ENCODE measurements around the gene CLOCK. TPM values are rescaled to one million over a fixed set of nuclear protein-coding genes. Genes with fewer than 3 reads are reported as not detected.

Gene CLOCK
- total RNA-seq, 1 experiment from 2014 or later = 14.9 TPM

GRCh38 chr4:55530167-55530566, 16.5 kb downstream of the CLOCK start:
- intact Hi-C loops (cut with micrococcal nuclease; ENCODE audit: unreplicated experiment) = no loop called here
- no peak for DNase-seq (ENCODE audit: low spot score)
- BruUV-seq (replicated peaks) = no TSS peak

DNA sequence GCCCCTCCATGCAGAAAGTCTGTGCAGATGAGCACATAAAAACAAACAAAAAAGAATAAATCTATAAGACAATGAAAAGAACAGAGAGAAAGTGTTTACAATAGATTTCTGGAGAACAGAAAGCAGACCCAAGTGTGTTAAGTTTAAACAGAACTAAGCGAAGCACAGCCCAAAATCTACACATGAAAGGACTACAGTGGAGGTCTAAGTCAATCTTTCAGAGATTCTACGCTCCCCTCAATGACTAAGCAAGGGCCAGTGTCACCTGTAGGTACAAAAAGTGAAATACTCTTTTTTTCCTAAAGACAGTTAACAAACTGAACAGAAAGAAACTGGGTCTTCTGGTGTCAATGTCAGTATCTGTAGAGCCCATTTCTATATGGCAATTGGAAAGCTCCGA, 18.2 kb downstream of the CLOCK start:
- ChIA-PET CTCF (no interaction called here), POLR2A (ENCODE audit: low non-redundant PET) (no interaction called here)
- Histone ChIP-seq H3K9me3 (ENCODE audit: low read depth, low read length, poor library complexity, severe bottlenecking) (no peaks in the 10 kb centered on the region), H3K36me3 (ENCODE audit: insufficient read depth, low read length, poor library complexity, severe bottlenecking) (no peaks in the 10 kb centered on the region), H3K4me3 (ENCODE audit: low read depth, low read length, poor library complexity, severe bottlenecking) (no peak overlapping the region), H3K4me1 (ENCODE audit: insufficient read depth, low read length, poor library complexity, severe bottlenecking) (no peaks in the 10 kb centered on the region), H3K27me3 (replicated peaks; ENCODE audit: insufficient read depth, low read depth, low read length, poor library complexity) (no peaks in the 10 kb centered on the region), H3K27ac (ENCODE audit: low read depth, low read length, poor library complexity, severe bottlenecking) (no peak overlapping the region)
- TF ChIP-seq CTCF (conservative IDR thresholded peaks at IDR 0.05; ENCODE audit: low read depth, low read length) (no peak), EZH2 (IDR thresholded peaks at IDR 0.05; ENCODE audit: borderline replicate concordance, low read depth, low read length, poor library complexity, severe bottlenecking) (no peak)
- no peak for DNase-seq (ENCODE audit: low spot score)
- BruUV-seq (replicated peaks) = no TSS peak
- intact Hi-C loops (cut with micrococcal nuclease; ENCODE audit: unreplicated experiment) = no loop called here

More at GRCh38 chr4:55530167-55530566, 16.5 kb downstream of the CLOCK start:
- no peak for TF ChIP-seq EZH2 (IDR thresholded peaks at IDR 0.05; ENCODE audit: borderline replicate concordance, low read depth, low read length, poor library complexity, severe bottlenecking)
- TF ChIP-seq CTCF (conservative IDR thresholded peaks at IDR 0.05; ENCODE audit: low read depth, low read length) = no peak
- no peak overlapping the region for H3K27ac ChIP-seq (ENCODE audit: low read depth, low read length, poor library complexity, severe bottlenecking)
- H3K4me1 ChIP-seq (ENCODE audit: insufficient read depth, low read length, poor library complexity, severe bottlenecking) = no peaks in the 10 kb centered on the region
- H3K4me3 ChIP-seq (ENCODE audit: low read depth, low read length, poor library complexity, severe bottlenecking) = no peak overlapping the region
- ChIA-PET POLR2A (ENCODE audit: low non-redundant PET) (no interaction called here), CTCF (no interaction called here)
- no peaks in the 10 kb centered on the region for H3K9me3 ChIP-seq (ENCODE audit: low read depth, low read length, poor library complexity, severe bottlenecking)
- H3K36me3 ChIP-seq (ENCODE audit: insufficient read depth, low read length, poor library complexity, severe bottlenecking) = no peaks in the 10 kb centered on the region
- H3K27me3 ChIP-seq (replicated peaks; ENCODE audit: insufficient read depth, low read depth, low read length, poor library complexity) = no peaks in the 10 kb centered on the region

GRCh38 chr4:55524844-55525571, 21.7 kb downstream of the CLOCK start:
- H3K9me3 ChIP-seq (ENCODE audit: low read depth, low read length, poor library complexity, severe bottlenecking) = no peaks in the 10 kb centered on the region
- no peaks in the 10 kb centered on the region for H3K36me3 ChIP-seq (ENCODE audit: insufficient read depth, low read length, poor library complexity, severe bottlenecking)
- BruUV-seq (replicated peaks) = no TSS peak
- intact Hi-C loops (cut with micrococcal nuclease; ENCODE audit: unreplicated experiment) = no loop called here
- no peaks in the 10 kb centered on the region for H3K27me3 ChIP-seq (replicated peaks; ENCODE audit: insufficient read depth, low read depth, low read length, poor library complexity)
- no peak for TF ChIP-seq CTCF (conservative IDR thresholded peaks at IDR 0.05; ENCODE audit: low read depth, low read length)
- TF ChIP-seq EZH2 (IDR thresholded peaks at IDR 0.05; ENCODE audit: borderline replicate concordance, low read depth, low read length, poor library complexity, severe bottlenecking) = no peak
- DNase-seq (ENCODE audit: low spot score) = no peak
- no peak overlapping the region for H3K27ac ChIP-seq (ENCODE audit: low read depth, low read length, poor library complexity, severe bottlenecking)
- ChIA-PET POLR2A (ENCODE audit: low non-redundant PET) (no interaction called here), CTCF (no interaction called here)
- H3K4me1 ChIP-seq (ENCODE audit: insufficient read depth, low read length, poor library complexity, severe bottlenecking) = no peaks in the 10 kb centered on the region
- H3K4me3 ChIP-seq (ENCODE audit: low read depth, low read length, poor library complexity, severe bottlenecking) = no peak overlapping the region

Data from A673 (cell line).